ENCODE results near the gene GJB1. TPM values are rescaled to one million over a fixed set of nuclear protein-coding genes. Genes with fewer than 3 reads are reported as not detected.

GJB1 gene
- total RNA-seq, 1 donor: not detected

- TF ChIP-seq CTCF (IDR thresholded peaks at IDR 0.05; ENCODE audit: insufficient read depth, low read depth, low read length): no peak
- H3K4me3 ChIP-seq (ENCODE audit: low read depth, low read length): no peak overlapping the region
- DNase-seq (ENCODE audit: low read depth): no peak
Observed at GRCh38 chrX:71224098-71224708, 1.2 kb downstream of the GJB1 start.

- no peak for TF ChIP-seq CTCF (IDR thresholded peaks at IDR 0.05; ENCODE audit: insufficient read depth, low read depth, low read length)
- H3K4me3 ChIP-seq (ENCODE audit: low read depth, low read length): no peak overlapping the region
- peak; percentile 8 for DNase-seq (ENCODE audit: low read depth)
Observed at GRCh38 chrX:71225009-71225408, 2.0 kb downstream of the GJB1 start.

DNA sequence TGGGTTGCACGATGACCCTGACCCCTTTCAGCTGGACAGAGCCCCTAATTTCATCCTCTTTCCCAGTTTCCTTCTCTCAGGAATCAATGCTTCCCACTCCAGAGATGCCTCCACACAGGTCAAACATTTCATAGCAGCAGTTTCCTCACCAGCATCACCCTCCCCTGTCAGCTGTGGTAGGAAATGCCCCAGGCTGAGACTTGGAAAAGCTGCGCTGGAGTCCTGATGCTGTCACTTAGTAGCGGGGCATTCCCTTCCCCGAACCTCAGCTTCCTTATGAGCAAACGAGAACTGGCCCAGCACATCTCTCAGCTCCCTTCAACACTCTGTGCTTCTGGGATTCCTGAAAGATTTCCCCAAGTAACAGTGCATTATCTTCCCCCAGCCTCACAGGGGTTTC is 2.7 kb downstream of the GJB1 start:
- TF ChIP-seq CTCF (IDR thresholded peaks at IDR 0.05; ENCODE audit: insufficient read depth, low read depth, low read length): no peak
- no peak for DNase-seq (ENCODE audit: low read depth)

DNA sequence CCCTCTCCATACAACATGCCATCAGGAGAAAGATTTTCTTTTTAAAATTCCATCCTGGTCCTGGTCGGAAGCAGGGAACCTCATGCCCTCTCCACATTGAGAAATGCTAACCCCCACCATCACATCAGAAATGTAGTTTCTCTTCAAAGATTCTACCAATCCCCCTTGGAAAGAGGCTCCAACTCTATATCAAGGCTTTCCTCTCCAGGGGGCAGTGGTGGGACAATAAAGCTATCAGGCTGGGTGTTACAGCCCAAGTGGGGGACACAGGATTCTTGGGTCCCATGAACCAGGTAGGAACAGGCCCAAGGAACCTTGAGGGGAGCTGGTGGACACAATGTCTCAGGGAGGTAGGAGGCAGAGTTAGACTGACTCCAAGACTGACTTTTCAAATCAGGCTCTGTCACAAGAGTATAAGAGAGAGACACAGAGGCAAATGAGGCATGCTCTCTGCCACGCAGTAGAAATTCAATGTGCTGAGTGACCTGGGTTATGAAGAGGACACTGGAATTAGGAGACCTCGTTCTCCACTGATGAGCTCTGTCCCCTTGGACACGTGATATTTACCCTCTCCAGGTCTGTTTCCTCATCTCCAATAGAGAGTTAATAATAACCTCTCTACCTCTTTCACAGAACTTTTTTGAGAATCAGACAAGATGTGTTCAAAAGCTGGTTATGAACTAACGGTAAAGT is 4.5 kb downstream of the GJB1 start:
- DNase-seq (ENCODE audit: low read depth): no peak
- H3K4me3 ChIP-seq (ENCODE audit: low read depth, low read length): no peak overlapping the region
- TF ChIP-seq CTCF (IDR thresholded peaks at IDR 0.05; ENCODE audit: insufficient read depth, low read depth, low read length): peak; percentile 22

More for the DNA sequence above, 2.7 kb downstream of the GJB1 start:
- H3K4me3 ChIP-seq (ENCODE audit: low read depth, low read length): no peak overlapping the region

- H3K4me3 ChIP-seq (ENCODE audit: low read depth, low read length): no peak overlapping the region
- no peak for TF ChIP-seq CTCF (IDR thresholded peaks at IDR 0.05; ENCODE audit: insufficient read depth, low read depth, low read length)
- DNase-seq (ENCODE audit: low read depth): no peak
Observed at GRCh38 chrX:71228063-71228642, 5.1 kb downstream of the GJB1 start.

DNA sequence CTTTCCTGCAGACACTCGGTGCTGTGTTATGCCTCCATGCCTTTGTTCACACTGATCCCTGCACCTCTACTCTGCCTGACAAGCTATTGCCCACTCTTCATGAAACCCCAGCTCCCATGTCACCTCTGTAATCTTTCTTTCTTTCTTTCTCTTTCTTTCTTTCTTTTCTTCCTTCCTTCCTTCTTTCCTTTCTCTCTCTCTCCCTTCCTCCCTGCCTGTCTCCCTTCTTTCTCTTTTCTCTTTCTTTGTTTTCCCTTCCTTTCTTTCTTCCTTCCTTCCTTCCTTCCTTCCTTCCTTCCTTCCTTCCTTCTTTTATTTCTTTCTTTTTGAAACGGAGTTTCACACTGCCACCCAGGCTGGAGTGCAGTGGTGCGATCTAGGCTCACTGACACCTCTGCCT is 12.5 kb downstream of the GJB1 start:
- no peak for TF ChIP-seq CTCF (IDR thresholded peaks at IDR 0.05; ENCODE audit: insufficient read depth, low read depth, low read length)
- no peak for DNase-seq (ENCODE audit: low read depth)

More for the DNA sequence above, 12.5 kb downstream of the GJB1 start:
- no peak overlapping the region for H3K4me3 ChIP-seq (ENCODE audit: low read depth, low read length)

All from fibroblast of villous mesenchyme (primary cell).